Hematopoietic multipotent progenitor cell treated with erythropoietin and hydrocortisone succinate and interleukin-3 and kit ligand, for 6 days (in vitro differentiated cells): ENCODE data around the gene MYO3A.
"Not testable (repeated sequence)": the region's sequence is repeated elsewhere in the genome, so short reads cannot be mapped to it uniquely, and the experiment has no call there.

Experiments used
- DNase-seq: peaks from one replicate; pipeline ENCODE4 v3.0.0-alpha.2; 2015

MYO3A gene

DNA sequence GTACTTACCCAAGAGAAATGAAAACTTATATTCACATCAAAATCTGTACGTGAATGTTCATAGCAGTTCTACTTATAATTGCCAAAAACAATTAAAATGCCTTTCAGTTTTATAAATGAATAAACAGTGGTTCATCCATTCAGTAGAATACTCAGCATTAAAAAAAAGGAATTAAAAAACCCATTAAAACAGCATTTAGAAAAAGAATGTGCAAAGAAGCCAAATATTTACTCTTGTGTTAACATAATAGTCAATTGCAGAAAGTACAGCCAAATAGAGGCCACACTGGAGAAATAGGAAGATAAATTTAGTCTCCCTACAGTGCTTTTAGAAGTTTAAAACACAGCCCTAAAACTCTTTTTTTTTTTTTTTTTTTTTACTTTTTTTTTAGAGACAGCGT lies 54.6 kb downstream of the MYO3A start:
- no peak for DNase-seq

DNA sequence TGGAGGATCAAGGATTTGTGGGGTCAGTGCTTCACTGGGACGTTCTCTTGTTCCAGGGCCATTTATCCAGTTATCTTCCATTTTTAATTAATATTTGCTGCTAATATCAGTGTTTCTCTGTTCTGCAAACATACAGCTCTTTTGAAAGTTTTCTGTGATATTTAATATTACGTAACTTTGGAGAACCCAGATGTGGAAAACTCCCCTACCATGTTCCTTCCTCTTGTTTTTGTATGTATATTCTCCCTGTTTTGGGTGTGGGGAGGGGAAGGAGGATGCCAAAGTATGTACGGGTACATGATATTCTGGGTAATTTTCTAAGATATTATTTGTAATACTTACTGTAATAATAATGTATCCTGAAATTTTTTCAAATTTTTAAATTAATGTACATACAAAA lies 55.9 kb downstream of the MYO3A start:
- DNase-seq, result no peak

- DNase-seq, result no peak
Observed at GRCh38 chr10:25999295-25999981, 65.4 kb downstream of the MYO3A start.

DNA sequence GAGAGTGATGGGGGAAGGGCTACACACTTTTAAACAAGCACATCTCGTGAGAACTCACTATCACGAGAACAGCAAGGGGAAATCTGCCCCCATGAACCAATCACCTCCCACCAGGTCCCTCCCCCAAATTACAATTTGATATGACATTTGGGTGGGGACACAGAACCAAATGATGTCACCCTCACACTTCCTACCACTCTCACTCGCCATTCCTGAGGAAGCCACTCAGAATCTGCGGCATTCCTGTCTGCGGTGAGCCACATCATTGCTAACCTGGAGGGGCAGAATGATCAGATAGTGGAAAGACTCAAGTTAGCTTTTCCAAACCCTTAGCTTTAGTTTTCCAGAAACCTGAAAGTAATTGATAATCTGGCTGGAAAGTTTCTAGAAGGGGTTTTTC lies 66.9 kb downstream of the MYO3A start:
- DNase-seq, result no peak

- not testable (repeated sequence) for DNase-seq
Observed at GRCh38 chr10:26002466-26002865, 68.4 kb downstream of the MYO3A start.

GRCh38 chr10:26015092-26015491 lies 81.1 kb downstream of the MYO3A start:
- DNase-seq, result no peak

DNA sequence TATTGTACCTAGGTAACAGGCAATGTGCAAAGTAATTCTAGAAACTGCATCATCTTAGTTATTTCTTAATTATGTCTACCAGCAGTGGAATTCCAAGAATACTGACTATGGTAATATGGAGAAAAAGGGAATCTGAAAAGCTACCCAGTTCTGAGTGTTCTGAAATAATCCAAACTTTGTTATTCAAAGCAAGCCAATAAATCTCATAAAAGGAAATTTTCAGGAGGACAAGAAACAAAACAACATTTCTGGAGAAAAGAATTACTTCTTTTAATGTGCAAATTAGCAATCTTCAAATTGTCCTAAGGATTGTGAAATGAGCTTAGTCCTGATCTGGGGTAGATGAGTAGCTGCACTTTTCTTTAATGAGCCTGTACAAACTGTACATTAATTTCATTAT lies 88.8 kb downstream of the MYO3A start:
- DNase-seq, result no peak

DNA sequence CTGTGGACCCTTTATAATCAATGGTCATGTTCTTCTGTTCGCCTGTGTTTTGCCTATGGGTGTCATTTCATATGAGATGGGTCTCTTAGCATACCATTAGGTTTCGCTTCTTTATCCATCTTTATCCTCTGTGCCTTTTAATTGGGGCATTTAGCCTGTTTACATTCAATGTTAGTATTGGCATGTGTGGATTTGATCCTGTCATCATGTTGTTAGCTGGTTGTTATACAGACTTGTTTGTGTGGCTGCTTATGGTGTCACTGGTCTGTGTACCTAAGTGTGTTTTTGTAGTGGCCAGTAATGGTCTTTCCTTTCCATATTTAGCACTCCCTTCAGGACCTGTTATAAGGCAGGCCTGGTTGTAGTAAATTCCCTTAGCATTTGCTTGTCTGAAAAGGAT lies 90.3 kb downstream of the MYO3A start:
- no peak for DNase-seq

GRCh38 chr10:26025523-26025922 lies 91.5 kb downstream of the MYO3A start:
- no peak for DNase-seq

DNA sequence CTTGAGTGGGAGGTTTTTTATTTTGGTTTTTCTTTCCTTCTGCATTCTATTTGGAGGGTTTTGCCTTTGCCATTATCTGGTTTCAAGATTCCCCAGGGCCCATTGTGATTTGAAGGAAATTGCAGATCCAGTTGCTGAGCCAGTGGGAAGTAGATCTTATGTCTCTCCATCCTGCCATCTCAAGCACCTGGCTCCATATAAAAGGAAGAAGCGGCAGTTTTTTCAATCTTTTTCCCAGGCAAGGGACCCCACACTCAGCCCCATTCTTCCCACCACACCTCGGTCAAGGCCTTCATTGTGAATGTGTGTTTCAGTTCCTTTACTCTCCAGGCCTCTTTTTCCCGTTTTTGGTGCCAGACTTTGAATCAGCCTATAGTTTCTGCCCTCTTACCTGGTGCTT lies 95.8 kb downstream of the MYO3A start:
- no peak for DNase-seq

- no peak for DNase-seq
Observed at GRCh38 chr10:26031300-26031699, 97.3 kb downstream of the MYO3A start.

DNA sequence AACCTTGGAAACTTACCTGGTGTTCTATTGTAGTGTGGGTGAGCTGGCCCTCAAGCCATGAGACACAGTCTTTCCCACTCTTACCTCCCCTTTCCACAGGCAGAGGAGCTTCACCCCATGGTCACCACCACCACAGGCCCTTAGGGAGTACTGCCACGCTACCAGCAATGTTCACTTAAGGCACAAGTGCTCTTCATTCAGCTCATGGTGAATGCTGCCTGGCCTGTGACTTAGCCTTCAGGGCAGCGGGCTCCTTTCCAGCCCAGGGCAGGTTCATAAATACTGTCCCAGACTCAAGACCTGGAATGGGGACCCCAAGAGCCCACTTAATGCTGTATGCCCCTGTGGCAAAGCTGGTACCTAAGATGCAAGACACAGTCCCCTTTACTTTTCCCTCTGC lies 109.4 kb downstream of the MYO3A start:
- DNase-seq, result no peak

- DNase-seq, result no peak
Observed at GRCh38 chr10:26044141-26044749, 110.2 kb downstream of the MYO3A start.

DNA sequence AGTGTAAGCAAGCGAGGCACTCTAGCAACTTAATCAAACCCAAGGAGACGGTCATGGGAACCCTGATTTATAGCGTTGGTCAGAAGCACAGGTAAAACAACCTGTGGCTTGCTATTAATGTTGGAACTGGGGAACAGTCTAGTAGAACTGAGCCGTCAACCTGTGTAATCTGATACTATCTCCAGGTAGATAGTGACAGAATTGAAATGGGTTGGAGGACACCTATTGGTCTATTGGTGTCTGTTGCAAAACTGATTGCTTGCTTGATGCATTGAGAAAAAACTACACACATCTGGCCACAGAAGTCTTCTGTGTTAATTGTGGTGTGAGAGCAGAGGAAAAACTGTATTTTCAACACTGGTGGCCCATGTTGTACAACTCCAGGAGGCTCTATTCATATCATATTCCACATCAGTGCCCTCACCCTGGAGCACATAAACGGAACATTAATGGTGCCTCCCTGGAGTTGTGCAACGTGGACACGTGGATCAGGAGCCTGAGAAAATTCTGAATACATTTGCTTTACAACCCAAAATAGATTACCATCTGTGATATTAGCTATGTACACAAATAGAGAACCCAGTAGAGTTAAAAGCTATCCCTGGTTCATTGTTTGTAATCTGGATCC lies 112.2 kb downstream of the MYO3A start:
- DNase-seq, result no peak

DNA sequence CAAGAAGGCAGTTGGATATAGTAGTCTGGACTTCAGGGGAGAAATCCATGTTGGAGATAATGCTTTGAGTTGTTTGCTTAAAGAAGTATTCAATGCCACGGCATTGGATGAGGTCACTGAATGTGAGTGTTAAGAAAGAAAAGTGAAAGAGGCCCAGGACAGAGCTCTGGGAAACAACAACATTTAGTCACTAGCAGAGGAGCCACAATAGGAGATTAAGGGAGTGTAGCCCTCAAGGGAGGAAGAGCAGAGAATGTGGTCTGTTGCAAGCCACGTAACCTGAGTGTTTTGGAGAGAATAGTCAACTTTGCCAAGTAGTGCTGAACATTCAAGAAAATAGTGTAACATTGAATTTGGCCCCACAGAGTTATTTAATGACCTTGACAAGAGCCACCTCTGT lies 114.7 kb downstream of the MYO3A start:
- no peak for DNase-seq

DNA sequence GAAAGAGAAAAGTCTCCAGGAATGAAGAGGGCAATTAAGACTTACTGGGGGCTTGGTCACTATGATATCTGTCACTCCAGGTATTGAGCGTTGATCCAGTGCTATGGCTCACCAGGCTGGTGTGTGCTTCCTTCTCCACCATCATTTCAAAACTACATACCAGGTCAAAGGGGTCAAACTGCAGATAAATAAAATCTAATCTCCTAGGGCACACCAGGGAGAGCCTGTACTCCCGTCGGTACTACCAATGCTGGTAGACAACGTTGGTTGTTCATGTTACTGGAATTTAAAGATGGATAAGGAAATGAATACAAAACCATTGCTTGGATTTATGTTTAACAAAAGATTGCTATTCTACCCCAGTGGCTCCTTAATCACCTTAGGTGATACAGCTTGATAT lies 118.3 kb downstream of the MYO3A start:
- DNase-seq, result no peak

DNA sequence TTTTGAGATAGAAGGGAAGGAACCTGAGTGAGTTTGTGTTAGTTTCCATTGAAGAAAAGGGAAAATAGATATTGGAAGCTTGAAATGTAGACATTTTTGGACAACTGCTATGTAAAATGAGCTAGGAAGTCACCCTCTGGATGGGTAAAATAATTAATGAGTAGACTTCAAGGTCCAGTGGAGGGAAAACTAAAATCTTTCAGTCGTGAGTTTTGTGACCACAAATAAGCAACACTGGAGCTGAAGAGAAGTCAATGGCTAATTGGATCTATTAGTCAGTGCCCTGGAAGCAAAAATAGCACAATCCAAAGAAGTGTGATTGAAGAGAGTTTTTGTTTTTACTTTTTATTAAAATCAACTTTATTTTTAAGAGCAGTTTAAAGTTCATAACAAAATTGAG lies 123.4 kb downstream of the MYO3A start:
- no peak for DNase-seq

GRCh38 chr10:26064106-26064505 lies 130.1 kb downstream of the MYO3A start:
- no peak for DNase-seq

DNA sequence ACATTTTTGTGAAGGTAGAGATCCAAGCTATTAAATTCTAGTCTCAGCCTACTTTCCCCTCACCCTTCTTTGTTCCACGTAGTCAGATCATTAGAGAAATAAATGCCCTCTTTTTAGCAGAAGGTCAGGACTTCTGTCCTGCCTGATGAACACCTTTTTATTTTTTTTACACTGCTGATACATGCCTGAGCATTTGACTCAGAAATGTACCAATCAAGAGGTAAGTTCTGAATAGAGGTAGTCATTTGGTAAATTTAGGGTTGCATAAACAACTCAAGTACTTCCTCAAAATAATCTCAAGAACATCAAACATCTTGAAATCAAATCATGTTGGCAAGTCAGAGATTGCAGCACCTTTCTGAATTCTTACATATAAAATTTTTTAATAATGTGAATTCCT lies 133.7 kb downstream of the MYO3A start:
- DNase-seq, result no peak

DNA sequence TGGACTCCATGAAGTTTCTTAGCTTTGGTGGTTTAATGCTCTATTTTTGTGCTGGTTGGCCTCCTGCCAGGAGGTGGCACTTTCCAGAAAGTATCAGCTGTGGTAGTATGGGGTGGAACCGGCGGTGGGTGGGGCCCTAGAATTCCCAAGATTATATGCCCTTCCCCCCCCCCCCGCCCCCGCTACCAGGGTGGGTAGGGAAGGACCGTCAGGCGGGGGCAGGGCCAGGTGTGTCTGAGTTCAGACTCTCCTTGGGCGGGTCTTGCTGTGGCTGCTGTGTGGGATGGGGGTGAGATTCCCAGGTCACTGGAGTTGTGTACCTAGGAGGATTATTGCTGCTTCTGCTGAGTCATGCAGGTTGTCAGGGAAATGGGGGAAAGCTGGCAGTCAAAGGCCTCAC lies 146.9 kb downstream of the MYO3A start:
- not testable (repeated sequence) for DNase-seq

- no peak for DNase-seq
Observed at GRCh38 chr10:26081459-26081858, 147.4 kb downstream of the MYO3A start.

- no peak for DNase-seq
Observed at GRCh38 chr10:26085549-26085948, 151.5 kb downstream of the MYO3A start.

DNA sequence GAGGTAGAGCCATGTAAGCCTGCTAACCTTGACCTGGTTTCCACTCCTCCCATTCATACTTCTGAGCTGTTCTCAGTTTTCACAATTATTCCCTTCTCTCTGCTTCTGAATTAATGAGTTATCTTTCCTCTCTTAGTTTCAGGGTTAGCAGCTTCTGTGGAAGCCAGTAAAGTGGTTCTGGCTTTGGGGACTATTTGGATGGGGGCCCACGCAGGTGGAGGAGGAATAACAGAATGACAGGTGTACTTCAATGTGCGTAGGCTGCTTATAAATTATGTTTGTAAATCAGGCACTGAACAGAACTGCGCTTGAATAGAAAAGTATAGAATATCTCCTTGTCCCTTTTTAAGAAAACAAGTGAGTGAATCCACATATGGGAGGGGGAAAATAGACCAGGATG lies 153.6 kb downstream of the MYO3A start:
- no peak for DNase-seq

DNA sequence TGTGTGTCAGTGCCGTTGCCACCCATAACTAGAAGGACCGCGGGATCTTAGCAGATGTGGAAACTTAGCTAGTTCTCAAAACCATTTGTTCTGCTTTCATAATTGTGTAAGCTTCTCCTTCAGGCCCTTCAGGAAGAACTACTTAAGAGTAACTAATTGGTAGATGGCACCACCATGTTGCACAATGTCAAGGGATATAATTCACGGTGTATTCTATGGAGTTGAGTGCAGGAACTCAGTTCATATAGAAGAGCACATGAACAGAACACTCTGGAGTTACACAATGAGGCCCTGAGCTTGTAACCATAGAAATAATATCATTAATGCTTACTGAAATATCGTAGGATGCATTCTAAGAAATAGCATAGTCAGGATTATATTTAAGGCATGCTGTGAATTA lies 156.0 kb downstream of the MYO3A start:
- no peak for DNase-seq

DNA sequence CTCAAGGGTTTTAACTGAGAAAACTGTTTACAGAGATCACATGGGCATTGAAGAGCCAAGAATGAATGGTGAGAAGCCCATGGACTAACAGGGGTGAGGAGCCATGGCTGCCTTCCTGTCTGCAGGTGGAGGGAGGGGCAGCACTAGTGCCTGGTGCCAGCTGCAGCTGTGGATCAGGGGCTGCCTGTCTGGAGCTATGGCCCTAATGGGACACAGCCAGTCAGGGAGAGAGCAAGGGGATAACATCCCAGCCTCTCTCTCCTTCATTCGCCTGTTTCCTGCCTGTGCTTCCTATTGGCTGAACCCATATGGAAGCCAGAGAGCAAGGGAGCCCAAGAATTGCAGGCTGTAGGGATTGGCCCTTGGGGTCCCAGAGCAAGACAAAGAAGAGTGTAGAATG lies 156.7 kb downstream of the MYO3A start:
- DNase-seq, result no peak
